Dermis blood vessel endothelial cell (primary cell): ENCODE data around the gene POC1B. TPM values are rescaled to one million over a fixed set of nuclear protein-coding genes. Genes with fewer than 3 reads are reported as not detected.
A peak's percentile ranks its signal among the peaks of the same experiment; 100 is the strongest.

Experiments used
- DNase-seq: peaks from one replicate; pipeline ENCODE4 v3.0.0; 2010
- total RNA-seq: library from RNA; depleted of rRNA; stranded (reverse); fragments of >200 nt; gene quantifications from 2 replicates; pipeline ENCODE4 v1.2.3, GENCODE V29; 2014

Gene POC1B
- total RNA-seq, 1 donor from 2014 or later = 25.2 TPM

DNA sequence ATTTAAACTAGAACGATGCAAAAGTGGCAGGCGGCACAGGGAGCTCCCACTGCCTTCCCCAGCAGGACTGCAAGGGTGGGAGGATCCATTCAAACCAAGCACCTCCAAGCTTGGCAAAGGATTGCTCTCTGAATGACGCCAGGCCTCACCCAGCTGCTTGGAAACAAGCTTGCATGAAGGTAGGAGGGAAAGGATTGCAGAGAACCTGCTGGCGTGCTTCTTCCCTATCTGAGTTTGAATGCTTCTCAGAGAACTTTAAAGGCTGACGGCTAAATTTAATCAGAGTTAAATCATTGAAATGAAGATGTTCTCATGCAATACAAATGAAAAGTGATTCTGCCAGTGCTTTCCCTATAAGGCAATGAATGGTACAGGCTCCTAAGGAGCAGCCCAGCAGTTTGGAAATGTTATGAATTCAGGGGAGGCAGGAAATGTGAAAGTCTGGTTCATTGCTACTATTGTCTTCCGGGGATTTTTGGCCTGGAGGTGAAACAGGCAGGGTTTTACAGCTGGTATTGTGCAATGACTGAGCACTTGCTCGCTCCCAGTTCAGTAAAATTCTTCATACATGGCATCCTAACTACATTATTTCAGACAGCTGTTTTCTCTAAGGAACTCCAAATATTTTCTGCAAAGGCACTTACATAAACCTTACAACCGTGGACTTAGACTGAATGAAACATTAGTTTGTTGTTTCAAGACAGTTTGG is 141.6 kb downstream of the POC1B start:
- peak; percentile 53 for DNase-seq

DNA sequence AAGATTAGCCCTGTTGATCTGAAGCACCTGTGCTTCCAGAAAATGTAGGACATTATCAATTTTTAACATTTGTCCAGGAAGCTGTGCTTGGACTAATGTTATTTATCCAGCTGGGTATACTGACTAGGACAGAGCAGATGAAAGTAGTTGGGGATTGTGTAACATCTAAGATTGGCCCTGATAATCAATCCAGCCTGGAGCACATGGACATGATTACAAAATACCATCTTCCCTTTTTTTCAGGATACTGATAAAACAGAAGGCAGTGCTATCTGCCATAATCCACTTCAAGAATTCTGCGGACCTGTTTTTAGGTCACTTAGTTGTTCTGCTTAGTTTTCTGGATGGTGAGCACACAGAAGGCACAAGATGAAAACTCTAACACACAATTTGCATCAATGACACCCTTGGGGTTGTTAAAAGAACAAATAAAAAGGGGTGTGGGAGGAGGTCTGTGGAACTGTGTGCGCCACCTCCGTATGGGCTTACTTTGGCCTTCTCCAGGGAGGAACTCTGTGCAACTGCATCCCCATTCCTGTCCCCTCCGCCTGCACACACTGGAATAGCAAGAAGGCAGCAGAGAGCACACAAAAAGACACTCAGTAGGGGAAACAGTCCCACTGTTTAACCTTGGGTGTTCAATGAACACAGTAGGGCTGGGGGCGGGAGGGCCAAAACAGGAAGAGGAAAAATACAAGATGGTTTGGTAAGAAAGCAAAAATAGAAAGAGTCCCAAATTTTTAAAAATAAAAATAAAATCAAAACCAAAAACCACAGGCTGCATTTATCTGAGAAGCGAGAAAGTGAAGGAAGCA is 142.4 kb downstream of the POC1B start:
- no peak for DNase-seq

DNA sequence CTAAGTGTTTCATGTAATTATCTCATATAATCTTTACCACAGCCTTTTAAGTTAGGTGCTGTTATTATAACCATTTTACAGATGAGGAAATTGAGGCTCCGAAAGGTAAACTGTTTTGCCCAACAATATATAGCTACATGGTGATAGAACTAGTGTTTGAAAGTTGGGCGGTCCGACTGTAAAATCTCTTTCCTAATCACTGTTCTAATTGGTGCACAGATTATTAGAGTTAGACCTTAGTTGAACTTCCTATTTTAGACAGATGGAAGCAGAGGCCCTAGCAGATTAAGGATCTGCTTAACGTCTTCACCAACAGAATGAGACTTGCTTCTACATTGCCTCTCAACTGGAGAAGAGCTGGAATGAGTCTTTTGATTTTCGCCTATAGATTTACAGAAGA is 143.5 kb downstream of the POC1B start:
- no peak for DNase-seq

DNA sequence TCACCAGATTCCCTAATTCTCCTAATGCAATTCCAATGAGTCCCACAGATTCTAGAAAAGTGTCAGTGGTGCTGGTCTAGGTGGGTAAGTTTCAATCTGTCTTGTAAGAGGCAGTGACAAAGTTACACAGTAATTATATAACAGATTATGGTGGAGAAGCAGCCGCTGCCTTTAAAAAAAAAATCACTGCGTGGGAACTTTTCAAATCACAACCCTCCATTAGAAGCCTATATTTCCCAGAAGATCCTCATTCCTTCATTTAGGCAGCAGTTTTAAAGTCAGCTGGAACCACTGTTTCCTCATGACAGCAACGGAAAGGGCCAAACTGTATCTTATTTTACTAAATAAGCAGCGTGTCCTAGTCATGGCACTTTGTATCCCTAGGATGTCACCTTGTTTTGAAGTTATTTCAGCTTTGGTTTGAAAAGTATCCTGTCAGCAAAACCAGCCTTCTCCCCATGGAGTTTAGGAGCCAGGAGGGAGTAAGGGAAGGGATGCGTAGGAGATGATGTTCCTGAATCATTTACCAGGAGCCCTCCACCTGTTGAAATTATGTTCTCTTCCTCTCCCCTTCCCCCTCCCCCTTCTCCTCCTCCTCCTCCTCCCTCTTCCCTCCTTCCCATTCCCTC is 145.9 kb downstream of the POC1B start:
- no peak for DNase-seq

DNA sequence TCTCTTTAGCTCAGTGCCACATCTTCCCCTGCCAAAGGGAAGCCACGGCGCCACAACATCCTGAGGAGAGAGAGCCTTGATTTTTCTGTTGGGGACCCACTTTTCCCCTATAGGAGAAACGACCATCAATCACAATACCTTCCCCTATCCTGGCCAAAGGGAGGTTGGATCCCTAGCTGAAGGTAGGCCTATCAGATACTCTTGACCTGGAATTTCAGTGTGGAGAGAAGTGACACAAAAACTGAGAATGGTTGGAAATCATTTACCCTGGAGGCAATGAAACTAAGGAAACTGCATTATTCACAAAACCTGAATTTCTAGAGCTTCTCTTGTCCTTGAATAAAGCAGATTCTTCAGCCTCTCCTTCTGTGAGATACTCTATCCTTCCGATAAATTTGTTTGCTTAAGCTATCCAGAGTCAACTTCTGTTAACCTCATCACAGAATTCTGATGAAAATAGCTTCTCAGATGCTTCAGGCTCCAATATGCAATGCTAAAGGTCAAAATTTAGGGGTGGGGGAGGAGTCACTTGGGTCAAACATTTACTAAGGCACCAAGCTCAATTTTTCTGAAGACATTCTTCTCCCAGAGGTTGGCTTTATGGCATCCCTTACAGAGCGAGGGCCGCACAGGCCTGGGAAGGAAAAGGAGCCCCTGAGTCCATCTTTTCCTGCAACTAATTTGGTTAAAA is 146.6 kb downstream of the POC1B start:
- no peak for DNase-seq

DNA sequence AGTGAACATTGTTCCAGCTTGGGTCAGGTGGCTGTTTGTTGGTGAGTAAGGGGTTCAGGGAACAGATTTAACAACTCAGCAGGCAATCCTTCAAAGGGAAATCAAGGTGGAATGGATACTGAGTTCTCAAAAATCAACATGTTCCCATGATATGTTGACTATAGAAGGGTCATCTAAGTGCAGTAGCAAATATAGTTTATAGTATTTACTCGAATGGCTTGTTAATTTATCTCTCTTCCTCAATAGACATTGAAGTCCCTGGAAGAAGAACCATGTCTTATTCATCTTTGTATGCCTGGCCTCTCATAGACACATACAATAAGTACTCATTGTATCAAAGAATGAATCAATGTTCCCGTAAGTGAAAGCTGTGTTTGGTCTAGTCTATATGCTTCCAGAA is 149.0 kb downstream of the POC1B start:
- DNase-seq = no peak

DNA sequence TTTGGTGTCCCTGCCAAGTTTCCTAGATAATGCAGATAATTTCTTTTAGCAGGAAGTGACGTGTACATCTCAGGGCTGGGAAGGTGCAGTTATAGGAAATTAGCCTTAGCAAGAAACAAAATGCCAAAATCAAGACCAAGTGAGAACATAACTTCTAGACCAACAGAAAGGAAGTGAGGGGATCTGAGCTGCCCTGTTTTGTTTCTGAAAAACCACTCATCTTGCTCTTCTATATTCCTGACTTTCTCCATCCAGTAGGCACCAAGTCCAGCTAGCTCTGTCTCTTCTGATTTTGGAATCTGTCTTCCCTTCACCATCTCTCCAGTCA is 149.7 kb downstream of the POC1B start:
- DNase-seq = no peak

DNA sequence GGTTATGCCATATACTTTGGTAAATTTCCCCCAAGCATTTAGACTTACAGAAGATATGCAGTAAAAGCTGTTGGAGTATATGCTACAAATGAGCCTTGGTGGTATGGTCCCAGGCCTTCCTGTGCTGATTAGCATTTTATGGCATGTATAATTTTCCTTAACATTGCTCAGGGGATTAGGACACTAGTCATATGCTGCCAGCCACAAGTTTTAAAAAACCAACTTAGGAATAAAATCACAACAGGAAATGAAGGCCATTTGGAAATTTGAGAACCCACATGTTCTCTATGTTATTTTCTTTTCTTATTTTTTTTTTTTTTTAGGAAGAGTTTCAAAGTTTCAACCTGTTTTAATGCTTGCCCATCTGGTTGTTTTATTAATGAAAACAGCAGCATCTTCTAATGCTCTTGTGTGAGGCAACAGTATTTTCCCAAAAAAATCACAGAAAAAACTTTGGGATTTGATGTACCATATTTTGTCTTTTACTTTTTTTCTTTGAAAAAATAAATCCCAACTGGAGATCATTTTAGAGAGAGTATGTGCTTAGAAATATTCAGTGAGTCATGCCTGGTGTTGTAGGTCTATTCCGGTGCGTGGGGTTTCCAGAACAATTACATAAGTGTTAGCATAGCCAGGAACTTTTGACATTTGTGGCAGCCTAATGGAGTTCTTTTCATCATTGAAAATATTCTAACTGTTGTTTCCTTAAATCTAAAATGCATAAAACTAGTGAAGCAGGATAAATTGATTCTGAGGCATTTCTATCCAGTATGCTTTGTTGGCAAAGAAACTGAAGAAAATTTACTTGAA is 151.9 kb downstream of the POC1B start:
- DNase-seq = peak; percentile 92

DNA sequence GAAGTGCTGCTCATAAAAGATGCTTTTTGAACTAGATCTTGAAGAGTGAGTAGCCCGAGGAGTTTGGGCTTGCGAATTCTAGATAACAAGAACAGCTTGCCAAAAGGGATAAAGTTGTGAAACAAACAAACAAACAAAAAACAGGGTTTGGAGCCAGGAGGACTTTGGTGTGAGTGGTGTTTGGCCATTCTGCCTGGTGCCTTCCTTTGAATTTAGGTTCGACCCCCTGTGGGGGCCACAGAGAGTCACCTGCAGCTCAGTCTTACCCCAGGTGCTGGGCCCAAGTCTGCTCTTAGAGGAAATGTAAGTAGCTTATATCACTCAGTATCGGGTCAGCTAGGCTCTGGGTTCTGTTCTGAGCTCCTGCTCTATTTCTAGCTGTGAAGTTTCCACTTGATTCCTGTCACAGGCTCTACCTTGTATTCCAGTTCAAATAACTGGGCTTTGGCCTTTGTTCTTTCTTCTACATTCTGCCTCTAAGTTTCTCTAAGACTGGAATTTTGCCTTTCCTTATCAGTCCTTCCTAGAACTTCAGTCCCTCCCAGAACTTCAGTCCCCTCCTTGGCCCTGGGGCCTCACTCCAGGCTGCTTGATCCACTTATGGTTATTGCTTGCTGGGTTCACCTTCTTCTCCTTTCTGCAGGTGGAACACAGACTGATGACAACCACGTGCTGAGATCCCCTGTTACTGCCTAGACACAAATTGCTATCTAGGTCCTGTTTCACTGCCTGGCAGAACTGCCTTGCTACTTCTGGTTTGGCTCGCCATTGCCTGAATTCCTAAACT is 153.1 kb downstream of the POC1B start:
- no peak for DNase-seq

DNA sequence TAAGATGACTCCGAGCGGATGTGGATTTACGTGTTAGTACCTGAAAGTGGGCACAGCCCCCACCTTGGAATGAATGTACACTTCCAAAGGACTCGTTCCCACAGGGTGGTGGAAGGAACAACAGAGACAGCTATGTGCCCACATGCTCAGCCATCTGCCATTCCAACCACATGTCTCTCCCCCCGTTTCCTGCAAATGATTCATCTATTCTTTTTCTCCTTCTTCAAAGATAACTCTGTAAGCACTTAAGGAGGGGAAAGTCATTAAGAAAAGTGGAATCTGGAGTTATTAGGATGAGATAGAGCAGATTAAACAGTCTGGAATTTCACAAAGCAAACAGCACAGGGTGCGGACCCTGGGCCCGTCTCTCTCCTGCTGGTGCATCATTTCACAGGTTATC is 155.0 kb downstream of the POC1B start:
- DNase-seq = peak; percentile 91

DNA sequence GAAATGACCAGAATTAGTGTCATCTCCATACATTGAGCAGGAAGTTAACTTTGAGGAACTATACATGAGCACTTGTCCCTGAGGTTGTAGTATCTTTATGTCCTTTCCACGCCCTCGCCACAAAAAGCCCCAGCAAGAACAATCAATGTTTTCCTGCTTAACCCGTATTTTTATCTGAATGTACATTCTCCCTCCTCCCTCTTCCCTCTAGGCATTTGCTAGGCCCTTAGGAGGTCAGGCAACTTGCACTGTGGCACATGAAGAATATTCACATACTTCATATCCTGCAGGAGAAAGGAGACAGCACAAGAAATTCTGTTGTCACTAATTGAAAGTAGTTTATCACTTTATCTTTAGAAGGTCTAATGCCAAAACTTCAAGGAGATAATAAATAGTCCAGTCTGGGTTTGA is 155.4 kb downstream of the POC1B start:
- peak; percentile 55 for DNase-seq

Other genes starting within 250 kb of the POC1B start
- 309 and 317 TPM in 2 replicates for gene DUSP6, start 173.5 kb downstream of the POC1B start, total RNA-seq
- gene GALNT4, start 1.3 kb downstream of the POC1B start, total RNA-seq = 18.5 and 19.3 TPM in 2 replicates
- gene ATP2B1, start 182.8 kb upstream of the POC1B start, total RNA-seq = 35.8 and 51.6 TPM in 2 replicates